Erythroblast (primary cell): ENCODE results near the gene FER.

Experiments
- GATA1 ChIP-seq: IDR thresholded peaks from 2 replicates; pipeline ENCODE4 v1.6.1; 2011; ENCODE audit warnings: low read depth, mild to moderate bottlenecking, control low read depth, low read length, moderate library complexity
- POLR2A ChIP-seq: IDR thresholded peaks from 2 replicates; pipeline ENCODE4 v1.6.1; 2011; ENCODE audit warnings: mild to moderate bottlenecking, low read length

GRCh38 chr5:108905805-108906204 is 158.1 kb downstream of the FER start:
- TF ChIP-seq POLR2A (no peak), GATA1 (no peak)
